PC-9 (cell line): Measurements from ENCODE around the gene CDAN1.

Source experiments
- EZH2 ChIP-seq: fragments of 200-600 bp; sonication (generic); IDR thresholded peaks from 2 replicates; pipeline ENCODE4 v1.8.0; 2017; ENCODE audit warnings: antibody characterized with exemption, low read depth
- TF ChIP-seq, protein P1 (sequence below): fragments of 200-600 bp; sonication (generic); conservative IDR thresholded peaks from 2 replicates; pipeline ENCODE4 v1.6.1; 2017; ENCODE audit warnings: mixed run types, antibody characterized with exemption, mild to moderate bottlenecking, moderate library complexity

DNA sequence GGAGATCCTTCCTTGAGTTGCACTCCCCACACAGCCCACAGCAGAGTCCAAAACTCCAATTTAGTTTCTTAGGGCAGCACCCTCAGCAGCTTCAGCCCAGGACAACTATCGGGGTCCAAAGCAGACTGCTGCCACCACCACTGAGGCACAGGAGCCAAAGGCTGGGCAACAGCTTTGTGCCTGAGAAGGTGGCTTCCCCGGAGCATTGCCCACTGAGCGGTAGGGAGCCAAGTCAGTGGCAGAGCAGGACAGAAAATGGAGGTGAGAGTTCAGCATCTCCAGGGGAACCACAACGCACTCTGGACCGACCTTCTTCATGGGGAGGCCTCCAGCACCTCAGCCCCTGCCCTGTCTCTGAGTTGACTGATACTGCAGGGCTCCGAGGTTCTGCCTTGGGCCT, 43.4 kb downstream of the CDAN1 start:
- TF ChIP-seq, protein P1, sequence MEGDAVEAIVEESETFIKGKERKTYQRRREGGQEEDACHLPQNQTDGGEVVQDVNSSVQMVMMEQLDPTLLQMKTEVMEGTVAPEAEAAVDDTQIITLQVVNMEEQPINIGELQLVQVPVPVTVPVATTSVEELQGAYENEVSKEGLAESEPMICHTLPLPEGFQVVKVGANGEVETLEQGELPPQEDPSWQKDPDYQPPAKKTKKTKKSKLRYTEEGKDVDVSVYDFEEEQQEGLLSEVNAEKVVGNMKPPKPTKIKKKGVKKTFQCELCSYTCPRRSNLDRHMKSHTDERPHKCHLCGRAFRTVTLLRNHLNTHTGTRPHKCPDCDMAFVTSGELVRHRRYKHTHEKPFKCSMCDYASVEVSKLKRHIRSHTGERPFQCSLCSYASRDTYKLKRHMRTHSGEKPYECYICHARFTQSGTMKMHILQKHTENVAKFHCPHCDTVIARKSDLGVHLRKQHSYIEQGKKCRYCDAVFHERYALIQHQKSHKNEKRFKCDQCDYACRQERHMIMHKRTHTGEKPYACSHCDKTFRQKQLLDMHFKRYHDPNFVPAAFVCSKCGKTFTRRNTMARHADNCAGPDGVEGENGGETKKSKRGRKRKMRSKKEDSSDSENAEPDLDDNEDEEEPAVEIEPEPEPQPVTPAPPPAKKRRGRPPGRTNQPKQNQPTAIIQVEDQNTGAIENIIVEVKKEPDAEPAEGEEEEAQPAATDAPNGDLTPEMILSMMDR = no peak
- no peak for TF ChIP-seq EZH2
